BLaER1 treated with 17β-estradiol and CSF1 and Interleukin-3, amounts not matched to agents 10 nM and 100 nM (cell line): ENCODE data around the gene ATP1A3.
A peak's percentile ranks its signal among the peaks of the same experiment; 100 is the strongest.

ENCODE experiments used
- H3K27ac ChIP-seq, 11 experiments: shearing (Covaris generic); formaldehyde crosslinking; 2 replicates each; pipeline ENCODE4 v1.8.1; 2022
- H3K27me3 ChIP-seq, 11 experiments: shearing (Covaris generic); formaldehyde crosslinking; 2 replicates each; pipeline ENCODE4 v1.8.1; 2022
- H3K36me3 ChIP-seq, 11 experiments: shearing (Covaris generic); formaldehyde crosslinking; 2 replicates each; pipeline ENCODE4 v1.8.1; 2022
- H3K4me1 ChIP-seq, 10 experiments: shearing (Covaris generic); formaldehyde crosslinking; 2 replicates each; pipeline ENCODE4 v1.8.1; 2022
- H3K4me2 ChIP-seq, 11 experiments: shearing (Covaris generic); formaldehyde crosslinking; 2 replicates each; pipeline ENCODE4 v1.8.1; 2022
- H3K4me3 ChIP-seq, 10 experiments: shearing (Covaris generic); formaldehyde crosslinking; 2 replicates each; pipeline ENCODE4 v1.8.1; 2022
- H3K9ac ChIP-seq, 11 experiments: shearing (Covaris generic); formaldehyde crosslinking; 2 replicates each; pipeline ENCODE4 v1.8.1; 2022
- H3K9me3 ChIP-seq, 11 experiments: shearing (Covaris generic); formaldehyde crosslinking; replicated peaks in 1 of 11; 2 replicates each; pipeline ENCODE4 v1.8.1; 2022
- H4K20me1 ChIP-seq, 11 experiments: shearing (Covaris generic); formaldehyde crosslinking; 2 replicates each; pipeline ENCODE4 v1.8.1; 2022
- Cebpa-rat ChIP-seq, 11 experiments: shearing (Covaris generic); IDR thresholded peaks; 2 replicates each; pipeline ENCODE4 v1.8.1; 2022

Gene ATP1A3

DNA sequence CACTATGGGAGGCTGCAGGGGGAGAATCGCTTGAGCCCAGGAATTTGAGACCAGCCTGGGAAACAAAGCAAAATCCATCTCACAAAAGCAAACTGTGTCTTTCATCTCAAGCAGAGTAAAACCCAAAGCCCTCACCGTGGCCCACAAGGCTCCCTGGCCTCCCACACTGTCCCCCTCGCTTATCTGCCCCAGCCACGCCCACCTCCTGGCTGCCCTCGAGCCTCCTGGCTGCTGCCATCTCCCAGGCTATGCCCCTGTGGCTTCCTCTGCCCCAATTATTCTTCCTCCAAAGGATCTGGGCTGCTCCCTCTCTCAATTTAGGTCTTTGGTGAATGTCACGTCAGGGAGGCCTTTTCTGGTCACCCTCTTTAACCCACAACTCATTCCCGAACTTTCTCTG is 38.5 kb downstream of the ATP1A3 start:
- Histone ChIP-seq H3K27me3 (no peaks in the 10 kb centered on the region), H3K4me2 (peak overlapping the region in 3 of 11 experiments; percentile 1 to 24 (median 19); a peak in 1 of 22 replicates), H3K9me3 (no peaks in the 10 kb centered on the region), H3K36me3 (peaks cover 0 to 24% (median 12%) of the 10 kb centered on the region in 11 experiments; a peak in 8 of 22 replicates), H3K27ac (no peak overlapping the region), H3K9ac (peak overlapping the region in 1 of 11 experiments; percentile 2; a peak in 1 of 22 replicates), H3K4me1 (peaks cover 16 to 44% (median 35%) of the 10 kb centered on the region in 10 experiments), H4K20me1 (peaks cover 0 to 25% (median 6%) of the 10 kb centered on the region in 11 experiments; a peak in 9 of 22 replicates), H3K4me3 (no peak overlapping the region)
- no peak for TF ChIP-seq Cebpa-rat (IDR thresholded peaks at IDR 0.05)

- peaks cover 0 to 21% (median 11%) of the 10 kb centered on the region in 10 experiments; a peak in 17 of 20 replicates for H3K4me1 ChIP-seq
These were observed 42.3 kb downstream of the ATP1A3 start for GRCh38 chr19:41951686-41952172.

GRCh38 chr19:41947091-41947490 is 46.9 kb downstream of the ATP1A3 start:
- peaks cover 14 to 27% (median 20%) of the 10 kb centered on the region in 10 experiments for H3K4me1 ChIP-seq
- no peak overlapping the region for H3K4me2 ChIP-seq
- no peak overlapping the region for H3K9ac ChIP-seq
- TF ChIP-seq Cebpa-rat (IDR thresholded peaks at IDR 0.05) = no peak
- no peaks in the 10 kb centered on the region for H3K36me3 ChIP-seq
- H3K27ac ChIP-seq = no peak overlapping the region
- H4K20me1 ChIP-seq = no peaks in the 10 kb centered on the region
- no peak overlapping the region for H3K4me3 ChIP-seq
- no peaks in the 10 kb centered on the region for H3K27me3 ChIP-seq
- H3K9me3 ChIP-seq = no peaks in the 10 kb centered on the region

More at GRCh38 chr19:41951686-41952172, 42.3 kb downstream of the ATP1A3 start:
- no peak overlapping the region for H3K9ac ChIP-seq
- H3K4me2 ChIP-seq = peak overlapping the region in 8 of 11 experiments; percentile 9 to 58 (median 32); a peak in 7 of 22 replicates
- no peak overlapping the region for H3K27ac ChIP-seq
- TF ChIP-seq Cebpa-rat (IDR thresholded peaks at IDR 0.05) = no peak
- no peaks in the 10 kb centered on the region for H3K9me3 ChIP-seq
- no peak overlapping the region for H3K4me3 ChIP-seq
- H3K27me3 ChIP-seq = no peaks in the 10 kb centered on the region
- H4K20me1 ChIP-seq = peaks cover 0 to 8% (median 1%) of the 10 kb centered on the region in 11 experiments; a peak in 7 of 22 replicates
- peaks cover 0 to 18% (median 11%) of the 10 kb centered on the region in 11 experiments; a peak in 8 of 22 replicates for H3K36me3 ChIP-seq

DNA sequence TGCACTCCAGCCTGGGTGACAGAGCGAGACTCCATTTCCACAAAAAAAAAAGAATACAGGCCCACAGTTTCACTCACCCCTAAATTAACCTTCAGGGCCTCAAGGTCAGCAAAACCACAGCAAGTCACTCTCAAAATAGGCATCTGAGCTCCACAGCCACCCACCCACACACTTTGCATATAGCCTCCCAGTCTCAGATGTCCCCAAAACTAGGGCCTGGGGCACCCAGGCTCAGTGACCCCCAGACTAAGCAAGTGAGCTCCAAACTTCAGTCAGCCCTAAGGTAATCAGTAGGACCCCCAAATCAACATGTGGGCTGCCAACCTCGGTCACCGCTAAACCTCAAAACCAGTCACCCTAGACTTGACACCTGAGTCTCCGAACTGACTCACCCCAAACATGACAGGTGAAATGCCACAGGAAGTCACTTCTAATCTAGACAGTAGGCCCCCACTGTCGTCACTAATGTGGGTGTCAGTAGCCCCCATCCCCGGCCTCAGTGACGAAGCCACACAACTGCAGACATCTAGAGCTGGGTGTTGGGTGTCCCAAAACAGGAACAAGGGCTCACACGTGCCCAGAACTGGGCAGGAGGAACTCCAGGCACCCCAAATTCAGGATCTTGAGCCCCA is 48.8 kb downstream of the ATP1A3 start:
- Histone ChIP-seq H3K9me3 (no peaks in the 10 kb centered on the region), H3K4me1 (peaks cover 17 to 28% (median 23%) of the 10 kb centered on the region in 10 experiments), H4K20me1 (no peaks in the 10 kb centered on the region), H3K4me2 (peak overlapping the region; percentile 36 to 74 (median 54)), H3K4me3 (no peak overlapping the region), H3K27ac (no peak overlapping the region), H3K36me3 (no peaks in the 10 kb centered on the region), H3K9ac (0 out of 22 replicates have a peak overlapping the region, but pooled peaks of 2 of the 11 experiments have one; percentile 3 to 14), H3K27me3 (peaks cover 9 to 17% (median 16%) of the 10 kb centered on the region in 11 experiments; a peak in 21 of 22 replicates)
- TF ChIP-seq Cebpa-rat (IDR thresholded peaks at IDR 0.05) = no peak

GRCh38 chr19:41944336-41944735 is 49.7 kb downstream of the ATP1A3 start:
- Histone ChIP-seq H3K9ac (no peak overlapping the region), H4K20me1 (no peaks in the 10 kb centered on the region), H3K4me1 (peaks cover 17 to 32% (median 27%) of the 10 kb centered on the region in 10 experiments), H3K4me3 (no peak overlapping the region), H3K27ac (no peak overlapping the region), H3K27me3 (peaks cover 9 to 24% (median 21%) of the 10 kb centered on the region in 11 experiments; a peak in 21 of 22 replicates), H3K36me3 (no peaks in the 10 kb centered on the region), H3K4me2 (peak overlapping the region; percentile 36 to 74 (median 54); a peak in 16 of 22 replicates), H3K9me3 (no peaks in the 10 kb centered on the region)
- no peak for TF ChIP-seq Cebpa-rat (IDR thresholded peaks at IDR 0.05)

GRCh38 chr19:41941410-41942202 is 52.4 kb downstream of the ATP1A3 start:
- H3K9ac ChIP-seq = peak overlapping the region in 4 of 11 experiments; percentile 80 to 85 (median 84); a peak in 6 of 22 replicates
- no peaks in the 10 kb centered on the region for H3K36me3 ChIP-seq
- H4K20me1 ChIP-seq = no peaks in the 10 kb centered on the region
- H3K27me3 ChIP-seq = peaks cover 20 to 39% (median 35%) of the 10 kb centered on the region in 11 experiments
- H3K9me3 ChIP-seq = no peaks in the 10 kb centered on the region
- TF ChIP-seq Cebpa-rat (IDR thresholded peaks at IDR 0.05) = no peak
- H3K4me3 ChIP-seq = no peak overlapping the region; a peak in 1 of 20 replicates
- peak overlapping the region in 10 of 11 experiments; percentile 82 to 97 (median 92); a peak in 15 of 22 replicates for H3K4me2 ChIP-seq
- peaks cover 26 to 47% (median 40%) of the 10 kb centered on the region in 10 experiments for H3K4me1 ChIP-seq
- no peak overlapping the region for H3K27ac ChIP-seq

- TF ChIP-seq Cebpa-rat (IDR thresholded peaks at IDR 0.05) = no peak
- H3K36me3 ChIP-seq = no peaks in the 10 kb centered on the region
- H4K20me1 ChIP-seq = no peaks in the 10 kb centered on the region
- H3K9me3 ChIP-seq = no peaks in the 10 kb centered on the region
- peak overlapping the region; percentile 61 to 75 (median 66) for H3K4me3 ChIP-seq
- H3K27ac ChIP-seq = peak overlapping the region; percentile 50 to 92 (median 80)
- H3K4me2 ChIP-seq = peak overlapping the region; percentile 82 to 97 (median 93)
- peak overlapping the region; percentile 72 to 90 (median 82) for H3K9ac ChIP-seq
- peaks cover 27 to 47% (median 42%) of the 10 kb centered on the region in 11 experiments for H3K27me3 ChIP-seq
- peaks cover 26 to 49% (median 40%) of the 10 kb centered on the region in 10 experiments for H3K4me1 ChIP-seq
These were observed 53.2 kb downstream of the ATP1A3 start for GRCh38 chr19:41940731-41941409.
